GM12878 (cell line): ENCODE data around the gene GPR137B. TPM values are rescaled to one million over a fixed set of nuclear protein-coding genes. Genes with fewer than 3 reads are reported as not detected.

Experiments used
- ATAC-seq: fragments of 200-7000 bp; cut with Tn5 transposase; 3 replicates; pipeline ENCODE4 v1.9.1; 2020; ENCODE audit warnings: mild to moderate bottlenecking, moderate library complexity
- BruUV-seq: library from RNA; stranded (reverse); fragments of 400-500 nt; replicated peaks from 2 replicates; lab custom pipeline; 2021; lab: Mats Ljungman, UMichigan
- CTCF ChIA-PET: fragments of 300-600 bp; sonication (Branson Sonifier 250); formaldehyde crosslinking; extraction: SDS; loops from one replicate; lab custom pipeline; 2021; ENCODE audit warnings: inconsistent platforms; lab: Yijun Ruan, JAX
- POLR2A ChIA-PET: fragments of 350-600 bp; formaldehyde crosslinking; extraction: SDS; loops from one replicate; lab custom pipeline; 2021; ENCODE audit warnings: inconsistent platforms; lab: Charles Lee
- RAD21 ChIA-PET: fragments of 300-600 bp; sonication (Branson Sonifier 250); formaldehyde crosslinking; loops from one replicate; lab custom pipeline; 2023; ENCODE audit warnings: antibody characterized with exemption; ENCODE audit not compliant: unreplicated experiment; lab: Charles Lee
- SMC1A ChIA-PET: fragments of 300-600 bp; sonication (Branson Sonifier 250); formaldehyde crosslinking; loops from one replicate; lab custom pipeline; 2023; ENCODE audit not compliant: unreplicated experiment, uncharacterized antibody; lab: Charles Lee
- DNase-seq: peaks from one replicate; pipeline ENCODE4 v3.0.0-alpha.2; 2011; ENCODE audit warnings: low read depth, low spot score
- FAIRE-seq: peaks from 3 replicates; lab custom pipeline; 2011; peaks lifted over from hg19 to GRCh38; lab: Jason Lieb, UNC
- H2AFZ ChIP-seq: 2 replicates; pipeline ENCODE4 v1.6.0; 2011; ENCODE audit warnings: low read depth, low read length, control low read depth; ENCODE audit not compliant: control insufficient read depth
- H3K27ac ChIP-seq: 2 replicates; pipeline ENCODE4 v1.5.1; 2011; ENCODE audit warnings: control low read depth; ENCODE audit not compliant: control insufficient read depth, insufficient read depth
- H3K27me3 ChIP-seq, 2 experiments: replicated peaks in 1 of 2; 2 replicates each; pipeline versions ENCODE4 v1.6.0 to v1.6.1; 2011; ENCODE audit warnings: low read length in 1 of 2; ENCODE audit not compliant: control insufficient read depth in 2 of 2, insufficient read depth in 2 of 2
- H3K36me3 ChIP-seq, 2 experiments: 2 replicates each; pipeline ENCODE4 v1.5.1; 2011; ENCODE audit warnings: low read length in 1 of 2; ENCODE audit not compliant: control insufficient read depth in 2 of 2, insufficient read depth in 2 of 2
- H3K4me1 ChIP-seq: 2 replicates; pipeline ENCODE4 v1.6.1; 2011; ENCODE audit warnings: mild to moderate bottlenecking, low read length, moderate library complexity, mixed read lengths; ENCODE audit not compliant: control insufficient read depth, insufficient read depth
- H3K4me2 ChIP-seq: 2 replicates; pipeline ENCODE4 v1.6.0; 2011; ENCODE audit warnings: control low read depth; ENCODE audit not compliant: control insufficient read depth, insufficient read depth
- H3K4me3 ChIP-seq: fragments of 200-600 bp; sonication (generic); 2 replicates; pipeline ENCODE4 v1.5.1; 2016
- H3K79me2 ChIP-seq: 2 replicates; pipeline ENCODE4 v1.6.0; 2011; ENCODE audit warnings: low read length; ENCODE audit not compliant: control insufficient read depth, insufficient read depth
- H3K9ac ChIP-seq: 2 replicates; pipeline ENCODE4 v1.8.0; 2011; ENCODE audit warnings: low read length, control low read depth, mixed read lengths; ENCODE audit not compliant: control insufficient read depth, insufficient read depth
- H3K9me3 ChIP-seq: replicated peaks from 3 replicates; pipeline ENCODE4 v1.5.1; 2011; ENCODE audit warnings: mild to moderate bottlenecking, low read length; ENCODE audit not compliant: control insufficient read depth, insufficient read depth
- H4K20me1 ChIP-seq: 2 replicates; pipeline ENCODE4 v1.6.0; 2011; ENCODE audit not compliant: control insufficient read depth, insufficient read depth
- CREB1 ChIP-seq: IDR thresholded peaks from 2 replicates; pipeline ENCODE4 v1.6.1; 2012; ENCODE audit warnings: low read depth, mild to moderate bottlenecking, inconsistent platforms
- DPF2 ChIP-seq: fragments of 450-650 bp; IDR thresholded peaks from 2 replicates; pipeline ENCODE4 v1.6.1; 2017; ENCODE audit warnings: mild to moderate bottlenecking
- EED ChIP-seq: sonication (generic); IDR thresholded peaks from 2 replicates; pipeline ENCODE4 v1.6.1; 2016; ENCODE audit warnings: antibody characterized with exemption, low read depth
- FOXK2 ChIP-seq: fragments of 450-650 bp; IDR thresholded peaks from 2 replicates; pipeline ENCODE4 v1.6.1; 2017; ENCODE audit warnings: mild to moderate bottlenecking, moderate library complexity
- MYB ChIP-seq: fragments of 150-350 bp; IDR thresholded peaks from 2 replicates; pipeline ENCODE4 v1.6.1; 2014; ENCODE audit warnings: mild to moderate bottlenecking, low read depth, low read length, borderline replicate concordance
- NBN ChIP-seq: fragments of 450-650 bp; IDR thresholded peaks from 2 replicates; pipeline ENCODE4 v1.6.1; 2016
- NFYA ChIP-seq: IDR thresholded peaks from 2 replicates; pipeline ENCODE4 v1.6.1; 2011; ENCODE audit warnings: low read depth, mild to moderate bottlenecking, low read length, improper control_type of control experiment, borderline replicate concordance
- SUPT20H ChIP-seq: IDR thresholded peaks from 2 replicates; pipeline ENCODE4 v1.6.1; 2011; ENCODE audit warnings: low read depth, mild to moderate bottlenecking, low read length, moderate library complexity, borderline replicate concordance; ENCODE audit not compliant: control insufficient read depth
- ZNF384 ChIP-seq: IDR thresholded peaks from 2 replicates; pipeline ENCODE4 v1.6.1; 2012; ENCODE audit warnings: low read depth, mild to moderate bottlenecking, low read length, improper control_type of control experiment, borderline replicate concordance
- WGBS: methylation state at CpG from one replicate; pipeline ENCODE4 v1.1.6; 2016; ENCODE audit warnings: low lambda C conversion rate; ENCODE audit not compliant: insufficient replicate concordance, insufficient coverage; ENCODE audit errors: missing lambda C conversion rate; 5-methylcytosine and 5-hydroxymethylcytosine counted together
- in situ Hi-C: fragments of 300-500 bp; cut with MboI; formaldehyde crosslinking; loops from 9 replicates; pipeline ENCODE4 v1.14.3; 2018; ENCODE audit warnings: mixed read lengths
- intact Hi-C: fragments of 100-400 bp; cut with micrococcal nuclease; formaldehyde crosslinking; loops from one replicate; pipeline ENCODE4 v1.14.2; 2022; ENCODE audit not compliant: unreplicated experiment
- polyA plus RNA-seq, 11 experiments: library from polyadenylated mRNA; depleted of rRNA in 4 of 11; unstranded in 6 of 11; stranded (reverse) in 5 of 11; fragments of >200 nt; fragmentation: Nextera tagmentation in 4 of 11; fragmentation: Illumina TruSeq in 1 of 11; extraction: Ambion mirVana in 4 of 11; extraction: Trizol in 1 of 11; gene quantifications; 1 replicate in 1 of 11; 2 replicates in 10 of 11; pipeline versions ENCODE4 v1.2.1 to v1.2.3, GENCODE V29; 2011 to 2016; ENCODE audit warnings: inconsistent platforms in 2 of 11, missing spikeins in 2 of 11, low read depth in 1 of 11
- total RNA-seq, 4 experiments: library from RNA; depleted of rRNA in 3 of 4; stranded (reverse); fragments of >200 nt in 3 of 4; fragmentation: Illumina TruSeq in 1 of 4; extraction: Trizol in 1 of 4; gene quantifications; 2 replicates each; pipeline versions ENCODE4 v1.2.1 to v1.2.3, GENCODE V29; 2013 to 2021
- TF ChIP-seq, protein P1 (sequence below): IDR thresholded peaks from 2 replicates; pipeline ENCODE4 v1.6.1; 2012; ENCODE audit warnings: low read depth, low read length, improper control_type of control experiment
- TF ChIP-seq, protein P2 (sequence below): IDR thresholded peaks from 2 replicates; pipeline ENCODE4 v1.6.1; 2012; ENCODE audit warnings: low read length, inconsistent platforms
- TF ChIP-seq, protein P3 (sequence below): fragments of 450-650 bp; IDR thresholded peaks from 2 replicates; pipeline ENCODE4 v1.6.1; 2017; ENCODE audit warnings: antibody characterized with exemption, mild to moderate bottlenecking, moderate library complexity
- TF ChIP-seq, protein P4 (sequence below): fragments of 450-650 bp; IDR thresholded peaks from 2 replicates; pipeline ENCODE4 v1.6.1; 2017; ENCODE audit warnings: borderline replicate concordance

Gene GPR137B
- total and polyA plus RNA-seq, 10 of the 15 experiments (the other 5 are each of a cell fraction or from before 2014, with no cell fraction given): 5.4 to 20.8 (median 12.5) TPM

DNA sequence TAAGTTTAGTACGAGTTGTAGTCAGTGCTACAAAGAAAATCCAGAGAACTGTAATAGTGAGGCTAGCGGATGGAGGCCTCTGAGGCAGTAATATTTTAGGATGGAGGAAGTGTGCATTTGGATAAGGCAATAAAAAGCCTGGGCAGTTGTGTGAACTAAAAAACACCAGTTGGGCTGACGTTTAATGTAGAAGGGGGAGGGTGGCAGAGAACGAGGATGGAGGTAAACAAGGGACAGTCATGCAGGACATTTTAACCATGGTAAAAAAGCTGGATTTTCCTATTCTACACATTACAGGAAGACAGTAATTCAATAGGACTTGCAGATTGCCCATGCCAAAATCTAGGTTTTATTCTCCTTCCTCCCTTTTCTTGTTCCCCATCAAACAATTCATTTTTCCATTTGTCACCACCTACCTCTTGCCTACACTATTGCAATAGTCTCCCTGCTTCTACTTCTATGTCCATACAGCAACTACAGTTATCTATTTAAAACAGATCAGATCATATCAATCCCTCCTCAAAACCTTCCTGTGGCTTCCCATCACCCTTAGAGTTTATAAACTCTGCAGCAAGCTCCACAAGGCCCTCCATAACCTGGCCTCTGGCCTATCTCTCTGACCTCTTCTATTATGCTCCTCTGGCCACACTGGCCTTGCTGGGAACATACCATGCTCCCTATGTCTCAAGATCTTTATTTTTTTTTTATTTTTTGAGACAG is 111.7 kb downstream of the GPR137B start:
- no peak overlapping the region for H3K27ac ChIP-seq
- H3K36me3 ChIP-seq: peaks cover 4 to 5% of the 10 kb centered on the region in 2 experiments
- BruUV-seq: no TSS peak
- H3K9me3 ChIP-seq: peaks cover 8% of the 10 kb centered on the region
- RAD21 ChIA-PET: no interaction called here
- no peaks in the 10 kb centered on the region for H3K4me1 ChIP-seq
- no peaks in the 10 kb centered on the region for H4K20me1 ChIP-seq
- intact Hi-C loops (no loop called here), in situ Hi-C loops (no loop called here)
- peaks cover 4% of the 10 kb centered on the region for H3K79me2 ChIP-seq
- no peak overlapping the region for H3K9ac ChIP-seq
- SMC1A ChIA-PET: no interaction called here
- WGBS: 87% methylated on average over 4 of the region's 4 CpGs
- H3K4me2 ChIP-seq: no peak overlapping the region
- CTCF ChIA-PET: interaction anchor here (0.5 kb wide), 1 partner anchor 19 kb away, joined by 3 read pairs; no protein-coding TSS in a partner anchor
- POLR2A ChIA-PET: no interaction called here
- no peak overlapping the region for H2AFZ ChIP-seq
- FAIRE-seq: no peak
- DNase-seq: no peak
- H3K27me3 ChIP-seq: no peaks in the 10 kb centered on the region
- no peak for TF ChIP-seq NFYA
- TF ChIP-seq FOXK2: no peak
- TF ChIP-seq ZNF384: no peak
- TF ChIP-seq, protein P1, sequence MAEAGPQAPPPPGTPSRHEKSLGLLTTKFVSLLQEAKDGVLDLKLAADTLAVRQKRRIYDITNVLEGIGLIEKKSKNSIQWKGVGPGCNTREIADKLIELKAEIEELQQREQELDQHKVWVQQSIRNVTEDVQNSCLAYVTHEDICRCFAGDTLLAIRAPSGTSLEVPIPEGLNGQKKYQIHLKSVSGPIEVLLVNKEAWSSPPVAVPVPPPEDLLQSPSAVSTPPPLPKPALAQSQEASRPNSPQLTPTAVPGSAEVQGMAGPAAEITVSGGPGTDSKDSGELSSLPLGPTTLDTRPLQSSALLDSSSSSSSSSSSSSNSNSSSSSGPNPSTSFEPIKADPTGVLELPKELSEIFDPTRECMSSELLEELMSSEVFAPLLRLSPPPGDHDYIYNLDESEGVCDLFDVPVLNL: no peak
- TF ChIP-seq DPF2: no peak
- TF ChIP-seq NBN: no peak
- TF ChIP-seq MYB: no peak
- TF ChIP-seq SUPT20H: no peak
- TF ChIP-seq EED: no peak
- TF ChIP-seq CREB1: no peak
- TF ChIP-seq, protein P2, sequence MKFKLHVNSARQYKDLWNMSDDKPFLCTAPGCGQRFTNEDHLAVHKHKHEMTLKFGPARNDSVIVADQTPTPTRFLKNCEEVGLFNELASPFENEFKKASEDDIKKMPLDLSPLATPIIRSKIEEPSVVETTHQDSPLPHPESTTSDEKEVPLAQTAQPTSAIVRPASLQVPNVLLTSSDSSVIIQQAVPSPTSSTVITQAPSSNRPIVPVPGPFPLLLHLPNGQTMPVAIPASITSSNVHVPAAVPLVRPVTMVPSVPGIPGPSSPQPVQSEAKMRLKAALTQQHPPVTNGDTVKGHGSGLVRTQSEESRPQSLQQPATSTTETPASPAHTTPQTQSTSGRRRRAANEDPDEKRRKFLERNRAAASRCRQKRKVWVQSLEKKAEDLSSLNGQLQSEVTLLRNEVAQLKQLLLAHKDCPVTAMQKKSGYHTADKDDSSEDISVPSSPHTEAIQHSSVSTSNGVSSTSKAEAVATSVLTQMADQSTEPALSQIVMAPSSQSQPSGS: no peak
- TF ChIP-seq, protein P3, sequence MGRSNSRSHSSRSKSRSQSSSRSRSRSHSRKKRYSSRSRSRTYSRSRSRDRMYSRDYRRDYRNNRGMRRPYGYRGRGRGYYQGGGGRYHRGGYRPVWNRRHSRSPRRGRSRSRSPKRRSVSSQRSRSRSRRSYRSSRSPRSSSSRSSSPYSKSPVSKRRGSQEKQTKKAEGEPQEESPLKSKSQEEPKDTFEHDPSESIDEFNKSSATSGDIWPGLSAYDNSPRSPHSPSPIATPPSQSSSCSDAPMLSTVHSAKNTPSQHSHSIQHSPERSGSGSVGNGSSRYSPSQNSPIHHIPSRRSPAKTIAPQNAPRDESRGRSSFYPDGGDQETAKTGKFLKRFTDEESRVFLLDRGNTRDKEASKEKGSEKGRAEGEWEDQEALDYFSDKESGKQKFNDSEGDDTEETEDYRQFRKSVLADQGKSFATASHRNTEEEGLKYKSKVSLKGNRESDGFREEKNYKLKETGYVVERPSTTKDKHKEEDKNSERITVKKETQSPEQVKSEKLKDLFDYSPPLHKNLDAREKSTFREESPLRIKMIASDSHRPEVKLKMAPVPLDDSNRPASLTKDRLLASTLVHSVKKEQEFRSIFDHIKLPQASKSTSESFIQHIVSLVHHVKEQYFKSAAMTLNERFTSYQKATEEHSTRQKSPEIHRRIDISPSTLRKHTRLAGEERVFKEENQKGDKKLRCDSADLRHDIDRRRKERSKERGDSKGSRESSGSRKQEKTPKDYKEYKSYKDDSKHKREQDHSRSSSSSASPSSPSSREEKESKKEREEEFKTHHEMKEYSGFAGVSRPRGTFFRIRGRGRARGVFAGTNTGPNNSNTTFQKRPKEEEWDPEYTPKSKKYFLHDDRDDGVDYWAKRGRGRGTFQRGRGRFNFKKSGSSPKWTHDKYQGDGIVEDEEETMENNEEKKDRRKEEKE: no peak
- TF ChIP-seq, protein P4, sequence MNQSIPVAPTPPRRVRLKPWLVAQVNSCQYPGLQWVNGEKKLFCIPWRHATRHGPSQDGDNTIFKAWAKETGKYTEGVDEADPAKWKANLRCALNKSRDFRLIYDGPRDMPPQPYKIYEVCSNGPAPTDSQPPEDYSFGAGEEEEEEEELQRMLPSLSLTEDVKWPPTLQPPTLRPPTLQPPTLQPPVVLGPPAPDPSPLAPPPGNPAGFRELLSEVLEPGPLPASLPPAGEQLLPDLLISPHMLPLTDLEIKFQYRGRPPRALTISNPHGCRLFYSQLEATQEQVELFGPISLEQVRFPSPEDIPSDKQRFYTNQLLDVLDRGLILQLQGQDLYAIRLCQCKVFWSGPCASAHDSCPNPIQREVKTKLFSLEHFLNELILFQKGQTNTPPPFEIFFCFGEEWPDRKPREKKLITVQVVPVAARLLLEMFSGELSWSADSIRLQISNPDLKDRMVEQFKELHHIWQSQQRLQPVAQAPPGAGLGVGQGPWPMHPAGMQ: no peak
- peak; percentile 35 for ATAC-seq
- H3K4me3 ChIP-seq: no peak overlapping the region
